HFF-Myc (cell line): ENCODE measurements around the gene LMF2.

Experiments
- DNase-seq: peaks from one replicate; pipeline ENCODE4 v3.0.0-alpha.2; 2011; ENCODE audit warnings: low read depth; ENCODE audit errors: extremely low read depth
- H3K4me3 ChIP-seq: replicated peaks from 2 replicates; pipeline ENCODE4 v1.5.1; 2011; ENCODE audit warnings: low read depth, mild to moderate bottlenecking, control low read depth, low read length
- TF ChIP-seq, protein P1 (sequence below): IDR thresholded peaks from 2 replicates; pipeline ENCODE4 v1.5.1; 2012; ENCODE audit warnings: mild to moderate bottlenecking, low read depth, low read length, control low read depth; ENCODE audit errors: missing control alignments

LMF2 gene

DNA sequence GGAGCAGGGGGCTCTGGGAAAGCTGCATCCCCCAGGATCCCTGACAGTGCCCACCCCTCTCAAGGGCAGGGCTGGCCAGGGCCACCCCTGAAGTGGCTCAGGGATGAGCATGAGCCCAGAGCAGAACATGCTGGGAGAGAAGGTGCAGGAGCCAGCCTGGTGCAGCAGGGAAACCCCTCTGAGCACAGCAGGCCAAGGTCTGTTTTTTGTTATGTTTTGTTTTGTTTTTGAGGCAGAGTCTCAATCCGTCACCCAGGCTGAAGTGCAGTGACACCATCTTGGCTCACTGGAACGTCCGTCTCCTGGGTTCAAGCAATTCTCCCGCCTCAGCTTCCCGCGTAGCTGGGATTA lies 31.9 kb downstream of the LMF2 start:
- TF ChIP-seq, protein P1, sequence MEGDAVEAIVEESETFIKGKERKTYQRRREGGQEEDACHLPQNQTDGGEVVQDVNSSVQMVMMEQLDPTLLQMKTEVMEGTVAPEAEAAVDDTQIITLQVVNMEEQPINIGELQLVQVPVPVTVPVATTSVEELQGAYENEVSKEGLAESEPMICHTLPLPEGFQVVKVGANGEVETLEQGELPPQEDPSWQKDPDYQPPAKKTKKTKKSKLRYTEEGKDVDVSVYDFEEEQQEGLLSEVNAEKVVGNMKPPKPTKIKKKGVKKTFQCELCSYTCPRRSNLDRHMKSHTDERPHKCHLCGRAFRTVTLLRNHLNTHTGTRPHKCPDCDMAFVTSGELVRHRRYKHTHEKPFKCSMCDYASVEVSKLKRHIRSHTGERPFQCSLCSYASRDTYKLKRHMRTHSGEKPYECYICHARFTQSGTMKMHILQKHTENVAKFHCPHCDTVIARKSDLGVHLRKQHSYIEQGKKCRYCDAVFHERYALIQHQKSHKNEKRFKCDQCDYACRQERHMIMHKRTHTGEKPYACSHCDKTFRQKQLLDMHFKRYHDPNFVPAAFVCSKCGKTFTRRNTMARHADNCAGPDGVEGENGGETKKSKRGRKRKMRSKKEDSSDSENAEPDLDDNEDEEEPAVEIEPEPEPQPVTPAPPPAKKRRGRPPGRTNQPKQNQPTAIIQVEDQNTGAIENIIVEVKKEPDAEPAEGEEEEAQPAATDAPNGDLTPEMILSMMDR = no peak
- DNase-seq = no peak
- H3K4me3 ChIP-seq = peak overlapping the region; percentile 69; the same call in 1 of the 2 replicates

DNA sequence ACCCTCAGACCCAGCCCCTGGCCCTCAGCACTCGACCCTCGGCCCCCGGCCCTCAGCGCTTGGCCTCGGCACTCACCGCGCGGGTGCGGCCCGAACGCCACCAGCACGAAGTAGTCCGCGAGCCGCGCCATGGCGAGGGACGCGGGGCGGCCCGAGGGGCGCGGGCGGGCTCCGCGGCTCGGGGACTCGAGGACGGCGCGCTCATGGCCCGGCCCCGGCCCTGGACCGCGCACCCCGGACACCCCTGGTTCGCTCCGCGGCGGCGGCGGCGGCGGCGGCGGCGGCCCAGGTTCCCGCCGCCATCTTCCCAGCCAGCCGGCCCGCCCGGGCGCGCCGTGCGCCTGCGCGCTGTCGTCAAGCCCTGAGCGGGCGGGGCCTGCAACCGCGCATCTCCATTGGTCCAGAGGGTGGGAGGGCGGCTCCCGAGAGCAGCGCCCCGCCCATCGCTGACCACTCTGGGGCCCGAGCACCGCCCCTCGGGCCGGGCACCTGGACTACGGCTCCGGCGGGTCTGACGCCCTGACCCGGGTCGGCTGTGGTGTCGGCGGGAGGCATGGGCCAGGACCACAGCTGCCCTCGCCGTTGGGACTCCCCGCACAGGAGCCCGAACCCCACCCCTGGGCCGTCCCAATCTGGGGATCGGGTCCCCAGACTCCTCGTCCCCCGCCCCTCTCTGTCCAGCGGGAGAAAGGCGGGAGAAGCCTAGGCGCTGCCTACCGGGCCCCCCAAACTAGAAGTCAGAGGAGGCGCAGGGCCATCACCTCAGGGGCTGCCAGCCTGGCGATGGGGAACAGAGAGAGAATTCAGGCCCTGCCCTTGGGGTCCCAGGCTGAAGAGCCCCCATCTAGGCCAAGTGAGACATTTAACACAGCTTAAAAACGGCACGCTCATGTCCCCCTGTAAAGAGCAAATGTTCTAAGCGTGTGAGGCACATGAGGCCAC lies 32.5 kb downstream of the LMF2 start, which contains the start of gene SBF1:
Gene SBF1, minus strand, starts transcription at position 326 of the 942 bp plus-strand sequence. Its CDS starts 195 bp downstream, at position 131.
- TF ChIP-seq, protein P1 = no peak
- peak; percentile 61 for DNase-seq
- peak within 1 kb of the TSS; percentile 69 for H3K4me3 ChIP-seq

DNA sequence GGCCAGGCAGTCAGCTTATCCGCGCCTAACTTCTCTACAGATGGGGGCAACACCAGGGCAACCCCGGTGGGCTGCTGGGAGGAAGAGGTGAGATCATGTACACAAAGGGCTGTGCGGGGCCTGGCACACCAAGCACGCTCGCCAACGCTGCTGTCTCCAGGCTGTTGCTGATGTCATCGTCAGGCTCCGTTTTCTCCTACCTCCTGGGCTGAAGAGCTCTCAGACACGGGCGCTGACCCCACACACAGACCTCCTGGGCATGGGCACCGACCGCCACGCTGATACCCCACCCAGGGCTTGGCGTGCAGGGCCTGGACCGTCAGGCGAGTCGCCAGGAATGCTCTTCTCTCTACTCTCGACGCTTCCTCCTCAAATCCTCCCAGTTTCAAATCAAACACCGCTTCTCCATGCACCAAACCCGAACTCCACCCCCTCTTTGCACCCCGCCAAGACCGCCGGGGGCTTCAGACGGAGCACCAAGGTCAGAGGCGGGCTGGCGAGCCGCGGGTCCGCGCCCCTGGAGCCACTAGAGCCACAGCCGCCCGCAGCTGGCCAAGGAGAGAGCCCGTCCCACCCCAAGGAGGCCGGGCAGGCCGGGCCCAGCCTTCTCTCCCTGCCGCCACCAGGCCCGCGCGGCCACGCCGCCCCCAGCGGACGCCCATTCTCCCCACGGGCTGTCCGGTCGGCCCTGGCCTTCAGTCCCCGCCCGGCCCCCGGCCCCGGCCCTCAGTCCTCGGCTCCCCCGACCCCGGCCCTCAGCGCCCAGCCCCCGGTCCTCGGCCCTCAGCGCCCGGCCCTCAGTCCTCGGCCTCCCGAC lies 33.4 kb downstream of the LMF2 start:
- TF ChIP-seq, protein P1 = no peak
- DNase-seq = no peak
- H3K4me3 ChIP-seq = peak overlapping the region; percentile 69

DNA sequence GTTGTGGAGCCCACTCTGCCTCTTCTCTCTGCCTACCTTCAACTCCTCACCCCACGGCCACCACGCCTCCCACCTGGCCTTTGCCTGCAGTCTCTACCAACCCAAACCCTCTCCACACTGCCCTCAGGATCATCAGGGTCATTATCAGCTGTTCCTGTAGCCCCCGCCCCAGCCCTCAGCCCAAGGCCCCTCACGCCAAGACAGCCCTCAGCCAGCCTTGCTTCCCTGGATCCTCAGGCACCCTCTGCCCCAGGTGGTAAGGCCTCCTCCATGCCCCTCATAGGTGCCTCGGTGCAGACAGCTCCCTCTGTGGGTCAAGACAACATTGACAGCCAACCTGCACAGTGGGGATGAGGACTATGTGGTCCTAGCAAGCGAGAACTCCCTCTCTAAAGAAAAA lies 34.4 kb downstream of the LMF2 start:
- peak overlapping the region; percentile 69 for H3K4me3 ChIP-seq
- no peak for DNase-seq
- TF ChIP-seq, protein P1 = peak; percentile 36

DNA sequence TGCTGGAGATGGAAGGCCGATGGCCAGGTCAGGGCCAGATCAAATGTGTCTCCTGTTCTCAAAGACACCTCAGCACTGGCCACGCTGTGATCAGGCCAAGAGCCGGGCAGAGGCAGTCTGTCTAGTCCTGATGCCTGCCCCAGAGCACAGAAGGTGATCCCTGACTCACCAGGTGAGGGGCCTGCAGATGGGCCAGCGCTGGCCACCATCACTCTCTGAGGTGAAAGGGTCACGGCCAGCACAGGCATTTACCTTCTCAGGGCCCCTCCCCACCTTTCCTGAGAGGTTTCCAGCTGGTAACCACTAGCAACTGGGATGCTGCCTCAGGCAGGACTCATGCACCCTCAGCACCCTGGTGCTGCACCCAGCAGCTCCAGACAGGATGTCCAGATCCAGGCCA lies 35.5 kb downstream of the LMF2 start:
- no peak overlapping the region for H3K4me3 ChIP-seq
- no peak for DNase-seq
- TF ChIP-seq, protein P1 = no peak

DNA sequence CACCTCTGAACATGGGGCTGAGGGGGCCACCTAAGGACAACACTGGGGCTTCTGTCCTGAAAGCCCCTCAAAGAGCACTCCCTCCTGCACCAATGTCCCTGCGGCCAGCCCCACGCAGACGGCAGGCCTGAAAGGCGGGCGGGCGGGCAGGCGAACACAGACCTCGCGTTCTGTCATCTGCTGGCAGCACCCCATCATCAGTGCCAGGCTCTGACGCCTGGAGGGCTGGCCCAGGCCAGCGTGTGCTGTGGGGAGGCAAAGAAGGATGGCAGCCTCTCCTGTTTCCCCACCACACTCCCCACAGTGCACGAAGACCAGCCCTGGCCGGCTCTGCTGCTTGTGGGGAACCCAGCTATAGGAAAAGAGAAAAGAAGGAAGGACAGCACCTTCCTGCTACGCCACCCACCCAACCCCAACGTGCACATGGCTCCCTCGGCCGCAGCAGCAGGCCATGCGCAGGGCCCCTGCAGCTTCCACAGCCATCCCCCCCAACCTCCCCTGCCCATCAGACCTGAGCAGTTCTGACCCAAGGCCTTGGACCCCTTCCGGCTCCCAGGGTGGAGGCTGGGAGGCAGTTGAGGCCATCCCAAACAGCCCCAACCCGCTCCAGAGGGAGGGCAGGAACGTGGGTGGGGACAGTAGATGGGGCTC lies 36.2 kb downstream of the LMF2 start:
- no peak overlapping the region for H3K4me3 ChIP-seq
- DNase-seq = no peak
- TF ChIP-seq, protein P1 = no peak
